ENCODE results near the gene EEFSEC.

The EEFSEC gene

GRCh38 chr3:128317101-128317697 lies 163.9 kb downstream of the EEFSEC start:
- Histone ChIP-seq H3K4me3 (replicated peaks; ENCODE audit: insufficient read depth, low read length) (no peak overlapping the region), H3K27me3 (ENCODE audit: insufficient read depth, poor library complexity, severe bottlenecking) (no peaks in the 10 kb centered on the region), H3K27ac (replicated peaks) (no peak overlapping the region)
- TF ChIP-seq SPI1 (IDR thresholded peaks at IDR 0.05; ENCODE audit: borderline replicate concordance, low read depth) (no peak), GABPA (IDR thresholded peaks at IDR 0.05; ENCODE audit: low read depth) (no peak), POLR2AphosphoS5 (IDR thresholded peaks at IDR 0.05; ENCODE audit: low read depth) (no peak), REST (IDR thresholded peaks at IDR 0.05; ENCODE audit: insufficient replicate concordance, low read depth) (no peak), CTCF (IDR thresholded peaks at IDR 0.05; ENCODE audit: insufficient read depth, low read length) (no peak)
- no peak for DNase-seq (ENCODE audit: low read depth in 1 of 2, low spot score in 1 of 2)

GRCh38 chr3:128317698-128318231 lies 164.5 kb downstream of the EEFSEC start:
- TF ChIP-seq CTCF (IDR thresholded peaks at IDR 0.05; ENCODE audit: insufficient read depth, low read length), result no peak
- no peak for TF ChIP-seq REST (IDR thresholded peaks at IDR 0.05; ENCODE audit: insufficient replicate concordance, low read depth)
- TF ChIP-seq SPI1 (IDR thresholded peaks at IDR 0.05; ENCODE audit: borderline replicate concordance, low read depth), result no peak
- TF ChIP-seq GABPA (IDR thresholded peaks at IDR 0.05; ENCODE audit: low read depth), result no peak
- TF ChIP-seq POLR2AphosphoS5 (IDR thresholded peaks at IDR 0.05; ENCODE audit: low read depth), result no peak
- Histone ChIP-seq H3K4me3 (replicated peaks; ENCODE audit: insufficient read depth, low read length) (no peak overlapping the region), H3K27me3 (ENCODE audit: insufficient read depth, poor library complexity, severe bottlenecking) (no peaks in the 10 kb centered on the region), H3K27ac (replicated peaks) (no peak overlapping the region)
- no peak for DNase-seq (ENCODE audit: low read depth in 1 of 2, low spot score in 1 of 2)

- no peak overlapping the region for H3K27ac ChIP-seq (replicated peaks)
- TF ChIP-seq REST (IDR thresholded peaks at IDR 0.05; ENCODE audit: insufficient replicate concordance, low read depth) (no peak), GABPA (IDR thresholded peaks at IDR 0.05; ENCODE audit: low read depth) (no peak), CTCF (IDR thresholded peaks at IDR 0.05; ENCODE audit: insufficient read depth, low read length) (no peak), POLR2AphosphoS5 (IDR thresholded peaks at IDR 0.05; ENCODE audit: low read depth) (no peak), SPI1 (IDR thresholded peaks at IDR 0.05; ENCODE audit: borderline replicate concordance, low read depth) (no peak)
Observed at GRCh38 chr3:128318275-128318941, 165.1 kb downstream of the EEFSEC start.

More at GRCh38 chr3:128318275-128318941, 165.1 kb downstream of the EEFSEC start:
- Histone ChIP-seq H3K27me3 (ENCODE audit: insufficient read depth, poor library complexity, severe bottlenecking) (no peaks in the 10 kb centered on the region), H3K4me3 (replicated peaks; ENCODE audit: insufficient read depth, low read length) (no peak overlapping the region)
- no peak for DNase-seq (ENCODE audit: low read depth in 1 of 2, low spot score in 1 of 2)

Measured in HL-60 (cell line).